HUES48 (cell line): ENCODE results near the gene TBCE.
"Not testable (repeated sequence)": the region's sequence is repeated elsewhere in the genome, so short reads cannot be mapped to it uniquely, and the experiment has no call there.

Source experiments
- H3K27ac ChIP-seq: one replicate; pipeline ENCODE4 v1.7.0; 2013; ENCODE audit warnings: low read depth, low read length, inconsistent platforms
- H3K27me3 ChIP-seq: 2 replicates; pipeline ENCODE4 v1.6.1; 2013; ENCODE audit warnings: mild to moderate bottlenecking, low read length; ENCODE audit not compliant: control insufficient read depth, insufficient read depth
- H3K36me3 ChIP-seq: 2 replicates; pipeline ENCODE4 v1.6.1; 2013; ENCODE audit warnings: low read length; ENCODE audit not compliant: control insufficient read depth, insufficient read depth
- H3K4me1 ChIP-seq: 2 replicates; pipeline ENCODE4 v1.6.1; 2013; ENCODE audit warnings: mild to moderate bottlenecking, low read length; ENCODE audit not compliant: control insufficient read depth, insufficient read depth
- H3K4me3 ChIP-seq: 2 replicates; pipeline ENCODE4 v1.5.1; 2013; ENCODE audit warnings: mild to moderate bottlenecking, low read depth, low read length
- H3K9ac ChIP-seq: 2 replicates; pipeline ENCODE4 v1.6.1; 2013; ENCODE audit warnings: mild to moderate bottlenecking, low read depth, low read length, moderate library complexity
- H3K9me3 ChIP-seq: 2 replicates; pipeline ENCODE4 v1.6.1; 2013; ENCODE audit warnings: low read length; ENCODE audit not compliant: control insufficient read depth, insufficient read depth

The TBCE gene

DNA sequence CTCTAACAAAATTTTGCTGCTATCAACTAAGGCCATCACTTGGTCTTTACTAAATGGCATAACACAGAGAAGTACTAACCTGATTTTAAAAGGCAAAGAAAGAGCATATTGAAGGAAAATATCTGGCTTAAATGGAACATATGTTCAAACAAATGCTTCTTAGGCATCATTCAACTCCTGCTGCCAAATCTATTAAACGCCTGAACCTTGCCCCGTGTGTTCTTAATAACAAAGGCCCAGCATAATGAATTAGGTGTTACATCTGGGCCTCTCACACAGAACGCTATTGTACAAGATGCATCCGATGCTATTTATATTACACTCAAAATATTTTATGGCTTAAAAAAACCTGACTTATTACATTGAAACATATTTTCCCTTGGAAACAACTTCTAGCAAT, 88.6 kb downstream of the TBCE start:
- H3K9ac ChIP-seq: no peak overlapping the region
- no peaks in the 10 kb centered on the region for H3K4me1 ChIP-seq
- no peak overlapping the region for H3K4me3 ChIP-seq
- no peaks in the 10 kb centered on the region for H3K9me3 ChIP-seq
- H3K27ac ChIP-seq: no peak overlapping the region
- H3K36me3 ChIP-seq: peaks cover 48% of the 10 kb centered on the region
- no peaks in the 10 kb centered on the region for H3K27me3 ChIP-seq

DNA sequence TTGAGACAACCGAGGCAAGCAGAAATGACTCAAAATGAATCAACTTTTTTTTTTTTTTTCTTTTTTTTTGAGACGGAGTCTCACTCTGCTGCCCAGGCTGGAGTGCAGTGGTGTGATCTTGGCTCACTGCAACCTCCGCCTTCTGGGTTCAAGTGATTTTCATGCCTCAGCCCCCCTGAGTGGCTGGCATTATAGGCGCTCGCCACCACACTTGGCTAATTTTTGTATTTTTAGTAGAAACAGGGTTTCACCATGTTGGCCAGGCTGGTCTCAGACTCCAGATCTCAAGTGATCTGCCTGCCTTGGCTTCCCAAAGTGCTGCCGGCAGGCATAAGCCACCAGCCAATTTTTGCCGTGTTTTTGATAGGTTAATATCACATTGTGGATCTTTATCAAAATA, 90.6 kb downstream of the TBCE start:
- not testable (repeated sequence) for H3K9me3 ChIP-seq, H3K27ac ChIP-seq, H3K4me1 ChIP-seq, H3K4me3 ChIP-seq, H3K9ac ChIP-seq, H3K27me3 ChIP-seq
- peaks cover 35% of the 10 kb centered on the region for H3K36me3 ChIP-seq

DNA sequence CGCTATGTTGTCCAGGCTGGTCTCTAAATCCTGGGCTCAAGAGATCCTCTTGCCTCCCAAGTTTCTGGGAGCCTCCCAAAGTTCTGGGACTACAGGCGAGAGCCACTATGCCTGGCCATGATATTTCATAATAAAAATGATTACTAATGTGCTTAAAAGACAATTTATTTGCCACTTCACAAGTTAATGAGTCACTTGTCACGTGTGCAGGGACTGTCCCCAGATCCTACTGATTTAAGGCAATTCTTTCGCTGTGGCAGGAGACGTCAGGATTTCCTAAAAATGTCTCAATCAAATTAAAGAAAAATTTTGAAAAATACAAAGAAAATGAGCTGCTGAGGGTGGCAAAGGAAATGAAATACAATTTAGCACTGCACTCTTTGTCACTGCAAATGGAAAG, 93.5 kb downstream of the TBCE start:
- no peak overlapping the region for H3K27ac ChIP-seq

DNA sequence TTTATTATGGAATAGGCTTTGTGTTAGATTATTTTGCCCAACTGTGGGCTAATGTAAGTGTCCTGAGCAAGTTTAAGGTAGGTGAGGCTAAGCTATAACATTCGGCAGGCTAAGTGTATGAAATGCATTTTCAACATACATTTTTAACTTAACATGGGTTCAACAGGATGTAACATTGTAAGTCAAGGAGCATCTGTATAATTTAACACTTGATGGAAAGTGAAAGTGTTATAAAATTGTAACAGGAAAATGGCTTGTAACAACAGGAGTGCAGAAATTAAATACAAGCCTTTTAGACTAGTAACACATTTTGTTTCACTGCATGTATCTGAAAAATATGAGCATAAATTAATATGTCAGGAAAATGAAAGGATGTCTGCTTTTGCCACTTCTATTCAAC, 94.7 kb downstream of the TBCE start:
- Histone ChIP-seq H3K36me3 (peaks cover 23% of the 10 kb centered on the region; the same call in 1 of the 2 replicates), H3K9ac (no peak overlapping the region), H3K27me3 (no peaks in the 10 kb centered on the region), H3K4me3 (no peak overlapping the region), H3K4me1 (no peaks in the 10 kb centered on the region), H3K27ac (no peak overlapping the region), H3K9me3 (no peaks in the 10 kb centered on the region)

More for the DNA sequence above, 93.5 kb downstream of the TBCE start:
- Histone ChIP-seq H3K27me3 (no peaks in the 10 kb centered on the region), H3K4me1 (no peaks in the 10 kb centered on the region), H3K4me3 (no peak overlapping the region), H3K9ac (no peak overlapping the region), H3K36me3 (peaks cover 23% of the 10 kb centered on the region; the same call in 1 of the 2 replicates), H3K9me3 (no peaks in the 10 kb centered on the region)

DNA sequence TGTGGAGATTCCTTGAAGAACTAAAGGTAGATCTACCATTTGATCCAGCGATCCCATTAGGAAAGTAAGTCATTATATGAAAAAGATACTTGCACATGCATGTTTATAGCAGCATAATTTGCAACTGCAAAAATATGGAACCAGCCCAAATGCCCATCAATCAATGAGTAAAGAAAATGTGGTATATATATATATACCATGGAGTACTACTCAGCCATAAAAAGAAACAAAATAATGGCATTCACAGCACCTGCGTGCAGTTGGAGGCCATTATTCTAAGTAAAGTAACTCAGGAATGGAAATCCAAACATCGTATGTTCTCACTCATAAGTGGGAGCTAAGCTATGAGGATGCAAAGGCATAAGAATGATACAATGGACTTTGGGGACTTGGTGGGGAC, 95.6 kb downstream of the TBCE start:
- not testable (repeated sequence) for H3K9ac ChIP-seq, H3K27me3 ChIP-seq, H3K4me1 ChIP-seq, H3K27ac ChIP-seq, H3K9me3 ChIP-seq, H3K4me3 ChIP-seq
- H3K36me3 ChIP-seq: peaks cover 23% of the 10 kb centered on the region; the same call in 1 of the 2 replicates

DNA sequence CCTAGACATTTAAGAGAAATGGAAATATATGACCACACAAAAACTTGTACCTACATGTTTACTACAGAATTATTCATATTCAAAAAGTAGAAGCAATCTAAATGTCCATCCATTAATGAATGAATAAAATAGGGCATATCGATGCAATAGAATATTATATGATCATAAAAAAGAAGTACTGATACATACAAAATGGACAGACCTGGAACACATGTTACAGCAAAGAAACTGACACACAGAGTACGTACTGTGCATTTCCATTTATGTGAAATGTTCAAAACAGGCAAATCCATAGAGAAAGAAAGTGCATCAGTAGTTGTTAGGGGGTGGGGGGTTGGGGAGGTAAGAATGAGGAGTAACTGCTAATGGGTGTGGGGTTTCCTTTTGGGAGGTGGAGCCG, 97.8 kb downstream of the TBCE start:
- no peak overlapping the region for H3K4me3 ChIP-seq
- H3K4me1 ChIP-seq: no peaks in the 10 kb centered on the region
- H3K9me3 ChIP-seq: no peaks in the 10 kb centered on the region
- H3K27ac ChIP-seq: no peak overlapping the region
- H3K36me3 ChIP-seq: peaks cover 33% of the 10 kb centered on the region
- no peaks in the 10 kb centered on the region for H3K27me3 ChIP-seq
- H3K9ac ChIP-seq: no peak overlapping the region

DNA sequence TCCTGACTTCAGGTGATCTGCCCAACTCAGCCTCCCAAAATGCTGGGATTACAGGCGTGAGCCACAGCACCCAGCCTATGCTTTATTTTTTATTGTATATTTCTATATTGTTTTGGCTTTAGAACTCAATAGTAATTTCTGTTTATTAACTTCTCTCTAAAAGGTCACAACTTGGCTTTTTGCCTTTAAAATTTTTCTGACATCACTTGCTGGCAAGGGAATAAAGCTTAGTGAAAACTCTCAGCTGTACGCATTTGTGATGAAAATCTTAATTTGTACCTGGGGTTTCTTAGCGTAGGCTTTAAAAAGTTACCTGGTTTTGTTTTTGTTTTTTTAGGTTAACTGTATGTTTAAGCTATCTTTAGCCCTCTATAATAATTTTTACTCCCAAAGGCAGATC, 100.8 kb downstream of the TBCE start:
- Histone ChIP-seq H3K36me3 (peaks cover 41% of the 10 kb centered on the region), H3K9ac (no peak overlapping the region), H3K4me3 (no peak overlapping the region), H3K27me3 (no peaks in the 10 kb centered on the region), H3K9me3 (no peaks in the 10 kb centered on the region), H3K4me1 (no peaks in the 10 kb centered on the region), H3K27ac (no peak overlapping the region)

DNA sequence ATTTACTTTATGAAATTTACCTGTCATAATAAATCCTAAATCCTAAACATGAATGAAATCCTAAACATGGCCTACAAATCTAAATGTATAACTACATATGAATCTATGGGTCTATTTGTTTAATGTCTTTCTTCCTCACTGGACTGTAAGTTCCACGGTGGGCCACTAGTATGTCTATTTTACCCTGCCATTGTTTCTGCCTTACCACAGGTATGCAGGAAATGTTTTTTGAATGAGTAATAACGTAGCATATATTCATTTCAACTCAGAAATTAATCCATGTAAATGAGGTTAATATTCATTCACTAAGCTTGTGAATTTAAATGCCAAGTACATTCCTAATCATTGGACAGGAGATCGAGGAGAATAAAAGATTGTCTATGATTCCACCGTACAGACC, 101.7 kb downstream of the TBCE start:
- Histone ChIP-seq H3K27ac (no peak overlapping the region), H3K4me1 (no peaks in the 10 kb centered on the region), H3K9me3 (no peaks in the 10 kb centered on the region), H3K9ac (no peak overlapping the region), H3K4me3 (no peak overlapping the region), H3K36me3 (peaks cover 42% of the 10 kb centered on the region), H3K27me3 (no peaks in the 10 kb centered on the region)

DNA sequence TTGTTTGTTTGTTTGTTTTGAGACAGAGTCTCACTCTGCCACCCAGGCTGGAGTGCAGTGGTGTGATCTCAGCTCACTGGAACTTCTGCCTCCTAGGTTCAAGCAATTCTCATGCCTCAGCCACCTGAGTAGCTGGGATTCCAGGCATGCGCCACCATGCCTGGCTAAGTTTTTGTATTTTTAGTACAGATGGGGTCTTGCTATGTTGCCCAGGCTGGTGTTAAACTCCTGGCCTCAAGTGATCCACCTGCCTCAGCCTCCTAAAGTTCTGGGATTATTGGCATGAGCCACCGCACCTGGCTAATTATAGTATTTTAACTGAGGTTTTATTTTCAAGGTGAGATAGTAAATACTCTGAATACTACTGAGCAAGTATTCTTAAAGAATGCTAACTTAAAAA, 102.7 kb downstream of the TBCE start:
- H3K36me3 ChIP-seq: peaks cover 38% of the 10 kb centered on the region
- not testable (repeated sequence) for H3K9me3 ChIP-seq, H3K4me3 ChIP-seq, H3K27me3 ChIP-seq, H3K27ac ChIP-seq, H3K4me1 ChIP-seq, H3K9ac ChIP-seq

DNA sequence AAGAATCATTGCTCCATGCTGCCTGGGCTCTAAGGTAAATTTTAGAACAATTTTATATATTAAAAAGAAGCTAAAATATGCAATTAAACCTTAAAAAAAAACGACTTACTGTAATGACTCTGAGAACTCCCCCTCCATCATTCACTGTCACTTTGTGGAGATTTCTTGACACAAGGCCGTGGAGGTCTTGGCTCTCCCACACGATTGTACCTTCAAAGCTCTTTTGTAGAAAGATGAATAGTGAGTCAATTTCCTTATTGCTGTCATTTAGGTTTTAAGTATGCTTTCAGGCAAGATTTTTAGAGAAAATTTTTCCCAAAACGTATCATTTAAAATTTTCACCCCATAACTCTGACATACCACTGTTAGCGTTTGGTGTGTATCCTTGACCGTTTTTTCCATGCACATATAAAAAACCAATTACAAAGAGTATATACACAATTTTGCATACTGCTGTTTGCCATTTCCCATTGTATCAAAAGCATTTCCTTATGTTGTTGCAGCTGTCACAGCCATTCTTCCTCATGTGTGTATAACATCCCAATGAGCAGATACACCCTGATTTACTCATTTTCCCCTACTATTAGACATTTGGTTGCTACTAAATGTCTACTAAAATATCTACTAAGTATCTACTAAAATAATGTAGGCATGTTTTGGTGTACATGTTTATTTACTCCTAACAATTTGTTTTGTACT, 103.7 kb downstream of the TBCE start:
- H3K9me3 ChIP-seq: no peaks in the 10 kb centered on the region

DNA sequence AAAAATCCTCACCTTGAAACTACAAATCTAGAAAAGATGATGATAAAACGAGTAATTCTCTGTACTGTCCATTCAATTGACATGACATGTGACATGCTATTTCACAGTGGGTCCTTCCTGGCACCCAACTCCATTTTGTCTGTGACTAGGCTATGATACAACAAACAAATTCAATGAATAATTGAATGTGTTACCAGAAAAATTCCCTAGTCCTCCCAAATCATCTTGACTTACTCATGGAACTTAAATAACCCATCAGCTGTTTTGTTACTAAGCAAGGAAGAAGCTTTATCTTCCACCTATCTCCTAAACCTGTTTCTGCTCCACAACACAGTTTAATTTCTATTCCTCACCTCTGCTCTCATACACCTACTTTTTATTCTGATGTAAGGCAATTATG, 106.6 kb downstream of the TBCE start:
- Histone ChIP-seq H3K27ac (no peak overlapping the region), H3K4me3 (no peak overlapping the region), H3K4me1 (no peaks in the 10 kb centered on the region), H3K36me3 (peaks cover 51% of the 10 kb centered on the region), H3K27me3 (no peaks in the 10 kb centered on the region), H3K9ac (no peak overlapping the region), H3K9me3 (no peaks in the 10 kb centered on the region)

More for the DNA sequence above, 103.7 kb downstream of the TBCE start:
- no peak overlapping the region for H3K4me3 ChIP-seq
- peaks cover 36% of the 10 kb centered on the region for H3K36me3 ChIP-seq
- no peak overlapping the region for H3K9ac ChIP-seq
- H3K27ac ChIP-seq: no peak overlapping the region
- no peaks in the 10 kb centered on the region for H3K27me3 ChIP-seq
- H3K4me1 ChIP-seq: no peaks in the 10 kb centered on the region
